Esophagus squamous epithelium (tissue), 4 donors: ENCODE measurements around the gene CREM.

Experiments used
- POLR2A ChIP-seq, 4 donors: fragments of 450-650 bp; IDR thresholded peaks; one replicate each; pipeline ENCODE4 v1.6.1; 2017; ENCODE audit warnings: antibody characterized with exemption in 4 of 4, mild to moderate bottlenecking in 4 of 4, moderate library complexity in 3 of 4
- TF ChIP-seq, protein P1 (sequence below), 6 experiments: fragments of 450-650 bp in 4 of 6; fragments of 200-600 bp in 2 of 6; sonication (generic) in 2 of 6; IDR thresholded peaks; one replicate each; pipeline ENCODE4 v1.5.1; 2016 to 2019; ENCODE audit warnings: antibody characterized with exemption in 6 of 6, mild to moderate bottlenecking in 4 of 6, moderate library complexity in 4 of 6

- no peak for TF ChIP-seq POLR2A (IDR thresholded peaks at IDR 0.05)
- TF ChIP-seq, protein P1, sequence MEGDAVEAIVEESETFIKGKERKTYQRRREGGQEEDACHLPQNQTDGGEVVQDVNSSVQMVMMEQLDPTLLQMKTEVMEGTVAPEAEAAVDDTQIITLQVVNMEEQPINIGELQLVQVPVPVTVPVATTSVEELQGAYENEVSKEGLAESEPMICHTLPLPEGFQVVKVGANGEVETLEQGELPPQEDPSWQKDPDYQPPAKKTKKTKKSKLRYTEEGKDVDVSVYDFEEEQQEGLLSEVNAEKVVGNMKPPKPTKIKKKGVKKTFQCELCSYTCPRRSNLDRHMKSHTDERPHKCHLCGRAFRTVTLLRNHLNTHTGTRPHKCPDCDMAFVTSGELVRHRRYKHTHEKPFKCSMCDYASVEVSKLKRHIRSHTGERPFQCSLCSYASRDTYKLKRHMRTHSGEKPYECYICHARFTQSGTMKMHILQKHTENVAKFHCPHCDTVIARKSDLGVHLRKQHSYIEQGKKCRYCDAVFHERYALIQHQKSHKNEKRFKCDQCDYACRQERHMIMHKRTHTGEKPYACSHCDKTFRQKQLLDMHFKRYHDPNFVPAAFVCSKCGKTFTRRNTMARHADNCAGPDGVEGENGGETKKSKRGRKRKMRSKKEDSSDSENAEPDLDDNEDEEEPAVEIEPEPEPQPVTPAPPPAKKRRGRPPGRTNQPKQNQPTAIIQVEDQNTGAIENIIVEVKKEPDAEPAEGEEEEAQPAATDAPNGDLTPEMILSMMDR (IDR thresholded peaks at IDR 0.05), result no peak
Measured at GRCh38 chr10:35167342-35167741, 40.7 kb downstream of the CREM start.
